ENCODE measurements around the gene NCEH1.
"Not testable (repeated sequence)": the region's sequence is repeated elsewhere in the genome, so short reads cannot be mapped to it uniquely, and the experiment has no call there.

NCEH1 gene

GRCh38 chr3:172710664-172711453, at the start of gene NCEH1:
NCEH1 (minus strand) TSS chr3:172711067; CDS start chr3:172710984, 83 bp downstream.
- Histone ChIP-seq H3K27me3 (ENCODE audit: control insufficient read depth in 1 of 2, insufficient read depth in 2 of 2, low read length in 2 of 2) (no peaks in the 10 kb centered on the region), H3K4me1 (ENCODE audit: control insufficient read depth, insufficient read depth, low read length) (peaks cover 8% of the 10 kb centered on the region), H3K9me3 (ENCODE audit: control insufficient read depth in 2 of 2, low read length in 2 of 2) (no peaks in the 10 kb centered on the region), H3K9ac (ENCODE audit: low read length in 2 of 2) (peak within 1 kb of the TSS; percentile 70 to 86), H3K4me3 (ENCODE audit: low read length in 2 of 2) (peak within 1 kb of the TSS; percentile 90 to 95), H3K36me3 (ENCODE audit: control insufficient read depth in 2 of 2, insufficient read depth in 2 of 2, low read length in 2 of 2) (no peaks in the 10 kb centered on the region), H3K27ac (ENCODE audit: low read length) (peak within 1 kb of the TSS; percentile 85)

DNA sequence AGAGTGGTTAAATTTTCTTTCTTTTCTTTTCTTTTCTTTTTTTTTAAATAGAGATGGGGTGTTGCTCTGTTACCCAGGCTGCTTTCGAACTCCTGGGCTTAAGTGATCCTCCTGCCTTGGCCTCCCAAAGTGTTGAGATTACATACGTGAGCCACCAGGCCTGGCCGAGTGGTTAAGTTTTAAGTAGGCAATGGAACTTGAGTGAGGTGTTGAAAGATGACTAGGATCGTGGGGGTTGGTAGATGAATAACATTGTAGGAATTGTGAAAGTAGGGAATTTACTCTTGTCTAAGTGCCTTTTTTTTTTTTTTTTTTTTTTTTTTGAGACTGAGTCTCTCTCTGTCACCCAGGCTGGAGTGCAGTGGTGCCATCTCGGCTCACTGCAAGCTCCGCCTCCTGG, 49.5 kb upstream of the NCEH1 start:
- H3K4me3 ChIP-seq (ENCODE audit: low read length in 2 of 2); H3K4me1 ChIP-seq (ENCODE audit: control insufficient read depth, insufficient read depth, low read length); H3K9ac ChIP-seq (ENCODE audit: low read length in 2 of 2); H3K27ac ChIP-seq (ENCODE audit: low read length); H3K27me3 ChIP-seq (ENCODE audit: control insufficient read depth in 1 of 2, insufficient read depth in 2 of 2, low read length in 2 of 2); H3K9me3 ChIP-seq (ENCODE audit: control insufficient read depth in 2 of 2, low read length in 2 of 2): not testable (repeated sequence)
- H3K36me3 ChIP-seq (ENCODE audit: control insufficient read depth in 2 of 2, insufficient read depth in 2 of 2, low read length in 2 of 2): peaks cover 0 to 11% of the 10 kb centered on the region in 2 donors

DNA sequence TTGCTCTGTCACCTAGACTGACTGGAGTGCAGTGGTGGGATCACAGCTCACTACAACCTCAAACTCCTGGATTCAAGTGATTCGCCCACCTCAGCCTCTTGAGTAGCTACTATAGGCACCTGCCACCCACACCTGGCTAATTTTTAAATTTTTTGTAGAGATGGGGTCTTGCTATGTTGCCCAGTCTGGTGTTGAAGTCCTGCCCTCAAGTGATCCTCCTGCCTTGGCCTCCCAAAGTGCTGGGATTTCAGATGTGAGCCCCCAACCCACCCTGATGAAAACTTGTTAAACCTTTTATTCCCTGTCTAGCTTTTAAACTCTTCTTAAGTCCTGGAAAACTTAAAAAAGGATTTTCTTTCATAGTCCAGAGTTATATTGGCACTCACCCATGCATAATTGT, 42.3 kb upstream of the NCEH1 start:
- no peak overlapping the region for H3K27ac ChIP-seq (ENCODE audit: low read length)
- H3K27me3 ChIP-seq (ENCODE audit: control insufficient read depth in 1 of 2, insufficient read depth in 2 of 2, low read length in 2 of 2): no peaks in the 10 kb centered on the region
- H3K4me1 ChIP-seq (ENCODE audit: control insufficient read depth, insufficient read depth, low read length): no peaks in the 10 kb centered on the region
- H3K36me3 ChIP-seq (ENCODE audit: control insufficient read depth in 2 of 2, insufficient read depth in 2 of 2, low read length in 2 of 2): no peaks in the 10 kb centered on the region
- H3K9me3 ChIP-seq (ENCODE audit: control insufficient read depth in 2 of 2, low read length in 2 of 2): no peaks in the 10 kb centered on the region
- H3K4me3 ChIP-seq (ENCODE audit: low read length in 2 of 2): no peak overlapping the region
- no peak overlapping the region for H3K9ac ChIP-seq (ENCODE audit: low read length in 2 of 2)

GRCh38 chr3:172752651-172753050, 41.8 kb upstream of the NCEH1 start:
- no peaks in the 10 kb centered on the region for H3K36me3 ChIP-seq (ENCODE audit: control insufficient read depth in 2 of 2, insufficient read depth in 2 of 2, low read length in 2 of 2)
- H3K27ac ChIP-seq (ENCODE audit: low read length): no peak overlapping the region
- no peak overlapping the region for H3K4me3 ChIP-seq (ENCODE audit: low read length in 2 of 2)

GRCh38 chr3:172751175-172751704, 40.4 kb upstream of the NCEH1 start:
- Histone ChIP-seq H3K9me3 (ENCODE audit: control insufficient read depth in 2 of 2, low read length in 2 of 2) (no peaks in the 10 kb centered on the region), H3K27me3 (ENCODE audit: control insufficient read depth in 1 of 2, insufficient read depth in 2 of 2, low read length in 2 of 2) (no peaks in the 10 kb centered on the region), H3K9ac (ENCODE audit: low read length in 2 of 2) (peak overlapping the region; percentile 44 to 68), H3K4me1 (ENCODE audit: control insufficient read depth, insufficient read depth, low read length) (no peaks in the 10 kb centered on the region), H3K27ac (ENCODE audit: low read length) (no peak overlapping the region), H3K36me3 (ENCODE audit: control insufficient read depth in 2 of 2, insufficient read depth in 2 of 2, low read length in 2 of 2) (no peaks in the 10 kb centered on the region), H3K4me3 (ENCODE audit: low read length in 2 of 2) (peak overlapping the region; percentile 67 to 85)

More at GRCh38 chr3:172752651-172753050, 41.8 kb upstream of the NCEH1 start:
- Histone ChIP-seq H3K9ac (ENCODE audit: low read length in 2 of 2) (no peak overlapping the region), H3K27me3 (ENCODE audit: control insufficient read depth in 1 of 2, insufficient read depth in 2 of 2, low read length in 2 of 2) (no peaks in the 10 kb centered on the region), H3K9me3 (ENCODE audit: control insufficient read depth in 2 of 2, low read length in 2 of 2) (no peaks in the 10 kb centered on the region), H3K4me1 (ENCODE audit: control insufficient read depth, insufficient read depth, low read length) (no peaks in the 10 kb centered on the region)

- no peaks in the 10 kb centered on the region for H3K4me1 ChIP-seq (ENCODE audit: control insufficient read depth, insufficient read depth, low read length)
- H3K27me3 ChIP-seq (ENCODE audit: control insufficient read depth in 1 of 2, insufficient read depth in 2 of 2, low read length in 2 of 2): no peaks in the 10 kb centered on the region
- peak within 1 kb of the TSS; percentile 85 for H3K4me3 ChIP-seq (ENCODE audit: low read length in 2 of 2)
- no peaks in the 10 kb centered on the region for H3K9me3 ChIP-seq (ENCODE audit: control insufficient read depth in 2 of 2, low read length in 2 of 2)
- H3K27ac ChIP-seq (ENCODE audit: low read length): no peak within 1 kb of the TSS
- no peaks in the 10 kb centered on the region for H3K36me3 ChIP-seq (ENCODE audit: control insufficient read depth in 2 of 2, insufficient read depth in 2 of 2, low read length in 2 of 2)
- peak within 1 kb of the TSS; percentile 77 for H3K9ac ChIP-seq (ENCODE audit: low read length in 2 of 2)
Observed at GRCh38 chr3:172750368-172751174, 39.7 kb upstream of the NCEH1 start, which contains the start of gene ECT2. ECT2 (plus strand) TSS chr3:172750726; CDS start chr3:172754531, 3,805 bp downstream.

DNA sequence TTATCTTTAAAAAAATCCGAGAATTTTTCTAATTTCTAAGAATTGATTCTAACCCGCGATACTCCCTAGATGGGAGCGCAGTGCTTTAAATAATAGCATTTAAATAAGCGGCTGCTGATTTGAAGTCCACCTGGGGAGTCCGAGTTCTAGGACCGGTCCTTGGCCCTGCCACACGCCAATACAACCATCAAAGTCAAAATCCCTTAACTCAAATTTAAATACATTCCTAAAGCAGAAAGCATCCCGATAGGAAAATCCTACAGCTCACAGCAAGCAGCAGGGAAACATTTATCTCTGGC, 39.2 kb upstream of the NCEH1 start:
- Histone ChIP-seq H3K36me3 (ENCODE audit: control insufficient read depth in 2 of 2, insufficient read depth in 2 of 2, low read length in 2 of 2) (no peaks in the 10 kb centered on the region), H3K27ac (ENCODE audit: low read length) (no peak overlapping the region), H3K9ac (ENCODE audit: low read length in 2 of 2) (peak overlapping the region; percentile 77), H3K9me3 (ENCODE audit: control insufficient read depth in 2 of 2, low read length in 2 of 2) (no peaks in the 10 kb centered on the region), H3K27me3 (ENCODE audit: control insufficient read depth in 1 of 2, insufficient read depth in 2 of 2, low read length in 2 of 2) (no peaks in the 10 kb centered on the region), H3K4me1 (ENCODE audit: control insufficient read depth, insufficient read depth, low read length) (no peaks in the 10 kb centered on the region), H3K4me3 (ENCODE audit: low read length in 2 of 2) (peak overlapping the region; percentile 85)

GRCh38 chr3:172749230-172749965, 38.5 kb upstream of the NCEH1 start:
- Histone ChIP-seq H3K4me3 (ENCODE audit: low read length in 2 of 2) (peak overlapping the region; percentile 85), H3K9me3 (ENCODE audit: control insufficient read depth in 2 of 2, low read length in 2 of 2) (no peaks in the 10 kb centered on the region), H3K27me3 (ENCODE audit: control insufficient read depth in 1 of 2, insufficient read depth in 2 of 2, low read length in 2 of 2) (no peaks in the 10 kb centered on the region), H3K4me1 (ENCODE audit: control insufficient read depth, insufficient read depth, low read length) (no peaks in the 10 kb centered on the region), H3K27ac (ENCODE audit: low read length) (no peak overlapping the region), H3K9ac (ENCODE audit: low read length in 2 of 2) (peak overlapping the region; percentile 77), H3K36me3 (ENCODE audit: control insufficient read depth in 2 of 2, insufficient read depth in 2 of 2, low read length in 2 of 2) (no peaks in the 10 kb centered on the region)

GRCh38 chr3:172746475-172746874, 35.6 kb upstream of the NCEH1 start:
- Histone ChIP-seq H3K27me3 (ENCODE audit: control insufficient read depth in 1 of 2, insufficient read depth in 2 of 2, low read length in 2 of 2) (no peaks in the 10 kb centered on the region), H3K4me3 (ENCODE audit: low read length in 2 of 2) (no peak overlapping the region), H3K36me3 (ENCODE audit: control insufficient read depth in 2 of 2, insufficient read depth in 2 of 2, low read length in 2 of 2) (no peaks in the 10 kb centered on the region), H3K4me1 (ENCODE audit: control insufficient read depth, insufficient read depth, low read length) (no peaks in the 10 kb centered on the region), H3K27ac (ENCODE audit: low read length) (no peak overlapping the region), H3K9me3 (ENCODE audit: control insufficient read depth in 2 of 2, low read length in 2 of 2) (no peaks in the 10 kb centered on the region), H3K9ac (ENCODE audit: low read length in 2 of 2) (no peak overlapping the region)

- Histone ChIP-seq H3K27me3 (ENCODE audit: control insufficient read depth in 1 of 2, insufficient read depth in 2 of 2, low read length in 2 of 2) (no peaks in the 10 kb centered on the region), H3K9me3 (ENCODE audit: control insufficient read depth in 2 of 2, low read length in 2 of 2) (no peaks in the 10 kb centered on the region), H3K9ac (ENCODE audit: low read length in 2 of 2) (no peak overlapping the region), H3K36me3 (ENCODE audit: control insufficient read depth in 2 of 2, insufficient read depth in 2 of 2, low read length in 2 of 2) (no peaks in the 10 kb centered on the region), H3K27ac (ENCODE audit: low read length) (no peak overlapping the region), H3K4me3 (ENCODE audit: low read length in 2 of 2) (no peak overlapping the region), H3K4me1 (ENCODE audit: control insufficient read depth, insufficient read depth, low read length) (no peaks in the 10 kb centered on the region)
Observed at GRCh38 chr3:172739462-172739861, 28.6 kb upstream of the NCEH1 start.

Measured in stomach smooth muscle (tissue), 2 donors.